Measurements from ENCODE around the gene TMEM101.

DNA sequence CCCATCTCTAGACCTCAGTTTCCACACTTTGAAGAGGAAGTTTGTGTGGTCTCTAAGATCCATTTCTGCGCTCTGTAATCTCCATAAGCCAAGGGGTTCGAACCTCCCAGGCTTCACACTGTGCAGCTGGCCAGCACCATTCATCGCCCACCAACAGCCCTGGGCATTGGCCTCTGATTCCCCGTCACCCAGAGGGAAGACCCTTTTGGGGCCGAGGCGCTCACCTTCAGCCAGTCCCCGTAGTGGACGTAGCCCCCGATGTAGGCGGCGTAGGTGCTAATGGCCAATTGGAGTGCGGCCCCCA is 678 bp downstream of the TMEM101 start:
- no peak for TF ChIP-seq TOX (CRISPR knock-in tag; IDR thresholded peaks at IDR 0.05; ENCODE audit: borderline replicate concordance)
- TF ChIP-seq ZC3H10 (CRISPR knock-in tag; IDR thresholded peaks at IDR 0.05): no peak
- TF ChIP-seq, protein P1, sequence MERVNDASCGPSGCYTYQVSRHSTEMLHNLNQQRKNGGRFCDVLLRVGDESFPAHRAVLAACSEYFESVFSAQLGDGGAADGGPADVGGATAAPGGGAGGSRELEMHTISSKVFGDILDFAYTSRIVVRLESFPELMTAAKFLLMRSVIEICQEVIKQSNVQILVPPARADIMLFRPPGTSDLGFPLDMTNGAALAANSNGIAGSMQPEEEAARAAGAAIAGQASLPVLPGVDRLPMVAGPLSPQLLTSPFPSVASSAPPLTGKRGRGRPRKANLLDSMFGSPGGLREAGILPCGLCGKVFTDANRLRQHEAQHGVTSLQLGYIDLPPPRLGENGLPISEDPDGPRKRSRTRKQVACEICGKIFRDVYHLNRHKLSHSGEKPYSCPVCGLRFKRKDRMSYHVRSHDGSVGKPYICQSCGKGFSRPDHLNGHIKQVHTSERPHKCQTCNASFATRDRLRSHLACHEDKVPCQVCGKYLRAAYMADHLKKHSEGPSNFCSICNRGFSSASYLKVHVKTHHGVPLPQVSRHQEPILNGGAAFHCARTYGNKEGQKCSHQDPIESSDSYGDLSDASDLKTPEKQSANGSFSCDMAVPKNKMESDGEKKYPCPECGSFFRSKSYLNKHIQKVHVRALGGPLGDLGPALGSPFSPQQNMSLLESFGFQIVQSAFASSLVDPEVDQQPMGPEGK (CRISPR knock-in tag; IDR thresholded peaks at IDR 0.05; ENCODE audit: borderline replicate concordance): no peak
- no peak for TF ChIP-seq OSR1 (CRISPR knock-in tag; IDR thresholded peaks at IDR 0.05)
- TF ChIP-seq ZNF8 (CRISPR knock-in tag; IDR thresholded peaks at IDR 0.05): no peak
- TF ChIP-seq, protein P2, sequence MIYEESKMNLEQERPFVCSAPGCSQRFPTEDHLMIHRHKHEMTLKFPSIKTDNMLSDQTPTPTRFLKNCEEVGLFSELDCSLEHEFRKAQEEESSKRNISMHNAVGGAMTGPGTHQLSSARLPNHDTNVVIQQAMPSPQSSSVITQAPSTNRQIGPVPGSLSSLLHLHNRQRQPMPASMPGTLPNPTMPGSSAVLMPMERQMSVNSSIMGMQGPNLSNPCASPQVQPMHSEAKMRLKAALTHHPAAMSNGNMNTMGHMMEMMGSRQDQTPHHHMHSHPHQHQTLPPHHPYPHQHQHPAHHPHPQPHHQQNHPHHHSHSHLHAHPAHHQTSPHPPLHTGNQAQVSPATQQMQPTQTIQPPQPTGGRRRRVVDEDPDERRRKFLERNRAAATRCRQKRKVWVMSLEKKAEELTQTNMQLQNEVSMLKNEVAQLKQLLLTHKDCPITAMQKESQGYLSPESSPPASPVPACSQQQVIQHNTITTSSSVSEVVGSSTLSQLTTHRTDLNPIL (CRISPR knock-in tag; IDR thresholded peaks at IDR 0.05; ENCODE audit: low read depth): no peak
